GM19438 (cell line): ENCODE measurements around the gene STAC.
"Not testable (repeated sequence)": the region's sequence is repeated elsewhere in the genome, so short reads cannot be mapped to it uniquely, and the experiment has no call there.

ENCODE experiments used
- ATAC-seq: cut with Tn5 transposase; IDR thresholded peaks from one replicate; pipeline ENCODE4 v1.9.1; 2021; ENCODE audit warnings: low read depth; ENCODE audit not compliant: unreplicated experiment

STAC gene

GRCh38 chr3:36475558-36475957 is 95.3 kb downstream of the STAC start:
- no peak for ATAC-seq

GRCh38 chr3:36476286-36476942 is 96.1 kb downstream of the STAC start:
- ATAC-seq: no peak

- no peak for ATAC-seq
Measured at GRCh38 chr3:36477655-36478054, 97.4 kb downstream of the STAC start.

- ATAC-seq: no peak
Measured at GRCh38 chr3:36480911-36481648, 100.8 kb downstream of the STAC start.

- no peak for ATAC-seq
Measured at GRCh38 chr3:36482256-36482655, 102.0 kb downstream of the STAC start.

GRCh38 chr3:36482880-36483279 is 102.6 kb downstream of the STAC start:
- ATAC-seq: no peak

- no peak for ATAC-seq
Measured at GRCh38 chr3:36483709-36484108, 103.4 kb downstream of the STAC start.

GRCh38 chr3:36484386-36484785 is 104.1 kb downstream of the STAC start:
- ATAC-seq: no peak

GRCh38 chr3:36486009-36486795 is 105.9 kb downstream of the STAC start:
- ATAC-seq: no peak

GRCh38 chr3:36487616-36488015 is 107.3 kb downstream of the STAC start:
- ATAC-seq: no peak

GRCh38 chr3:36488077-36488789 is 107.9 kb downstream of the STAC start:
- ATAC-seq: no peak

- no peak for ATAC-seq
Measured at GRCh38 chr3:36489101-36489500, 108.8 kb downstream of the STAC start.

GRCh38 chr3:36489679-36490425 is 109.5 kb downstream of the STAC start:
- ATAC-seq: no peak

- ATAC-seq: no peak
Measured at GRCh38 chr3:36493051-36493450, 112.7 kb downstream of the STAC start.

- ATAC-seq: no peak
Measured at GRCh38 chr3:36494461-36495109, 114.3 kb downstream of the STAC start.

- no peak for ATAC-seq
Measured at GRCh38 chr3:36496684-36497633, 116.7 kb downstream of the STAC start.

- not testable (repeated sequence) for ATAC-seq
Measured at GRCh38 chr3:36500053-36500452, 119.7 kb downstream of the STAC start.

- no peak for ATAC-seq
Measured at GRCh38 chr3:36501616-36502015, 121.3 kb downstream of the STAC start.

- ATAC-seq: no peak
Measured at GRCh38 chr3:36505393-36505792, 125.1 kb downstream of the STAC start.
